ENCODE results near the gene KEL. TPM values are rescaled to one million over a fixed set of nuclear protein-coding genes. Genes with fewer than 3 reads are reported as not detected.

KEL gene
- total RNA-seq, 2 experiments from 2014 or later, result 0.19 TPM; not detected in 1

DNA sequence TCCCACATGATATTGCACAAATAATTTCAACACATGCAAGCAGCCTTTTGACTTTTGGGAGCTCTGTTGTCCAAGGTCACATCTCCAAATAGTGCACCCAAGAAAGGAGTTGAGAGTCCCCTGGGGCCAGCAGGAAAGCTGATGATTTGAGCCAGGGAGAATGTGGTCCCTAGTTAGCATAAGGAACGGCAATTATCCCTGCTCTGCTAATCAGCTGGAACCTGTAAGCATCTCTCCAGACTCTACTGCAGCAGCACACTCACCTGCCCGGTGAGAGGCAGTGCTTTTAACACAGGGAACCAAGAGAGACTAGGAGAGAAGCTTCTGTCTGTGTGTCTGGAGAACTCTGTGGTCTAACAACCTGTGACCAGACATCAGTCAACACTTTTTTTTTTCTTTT is 45.7 kb downstream of the KEL start:
- ChIA-PET POLR2A (no interaction called here), CTCF (no interaction called here)
- no peak overlapping the region for H3K27ac Mint-ChIP-seq
- H3K27me3 Mint-ChIP-seq, result peaks cover 19% of the 10 kb centered on the region
- ATAC-seq (ENCODE audit: poor library complexity) (no peak), DNase-seq (no peak)
- TF ChIP-seq, protein P1, sequence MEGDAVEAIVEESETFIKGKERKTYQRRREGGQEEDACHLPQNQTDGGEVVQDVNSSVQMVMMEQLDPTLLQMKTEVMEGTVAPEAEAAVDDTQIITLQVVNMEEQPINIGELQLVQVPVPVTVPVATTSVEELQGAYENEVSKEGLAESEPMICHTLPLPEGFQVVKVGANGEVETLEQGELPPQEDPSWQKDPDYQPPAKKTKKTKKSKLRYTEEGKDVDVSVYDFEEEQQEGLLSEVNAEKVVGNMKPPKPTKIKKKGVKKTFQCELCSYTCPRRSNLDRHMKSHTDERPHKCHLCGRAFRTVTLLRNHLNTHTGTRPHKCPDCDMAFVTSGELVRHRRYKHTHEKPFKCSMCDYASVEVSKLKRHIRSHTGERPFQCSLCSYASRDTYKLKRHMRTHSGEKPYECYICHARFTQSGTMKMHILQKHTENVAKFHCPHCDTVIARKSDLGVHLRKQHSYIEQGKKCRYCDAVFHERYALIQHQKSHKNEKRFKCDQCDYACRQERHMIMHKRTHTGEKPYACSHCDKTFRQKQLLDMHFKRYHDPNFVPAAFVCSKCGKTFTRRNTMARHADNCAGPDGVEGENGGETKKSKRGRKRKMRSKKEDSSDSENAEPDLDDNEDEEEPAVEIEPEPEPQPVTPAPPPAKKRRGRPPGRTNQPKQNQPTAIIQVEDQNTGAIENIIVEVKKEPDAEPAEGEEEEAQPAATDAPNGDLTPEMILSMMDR (IDR thresholded peaks at IDR 0.05), result no peak
- peaks cover 0 to 3% of the 10 kb centered on the region in 2 experiments for H3K27me3 ChIP-seq (ENCODE audit: control insufficient read depth in 1 of 2, insufficient read depth in 2 of 2, low read length in 2 of 2)
- no peak overlapping the region for H3K4me3 Mint-ChIP-seq
- no peaks in the 10 kb centered on the region for H3K36me3 ChIP-seq (ENCODE audit: insufficient read depth, low read length)
- no peak overlapping the region for H3K27ac ChIP-seq (ENCODE audit: low read depth in 1 of 2, low read length in 2 of 2)
- no peaks in the 10 kb centered on the region for H3K36me3 Mint-ChIP-seq (ENCODE audit: low read depth)
- no peaks in the 10 kb centered on the region for H3K4me1 ChIP-seq (ENCODE audit: insufficient read depth, low read length)
- H3K9me3 ChIP-seq (ENCODE audit: control insufficient read depth in 1 of 2, insufficient read depth in 1 of 2, low read length in 2 of 2), result no peaks in the 10 kb centered on the region
- intact Hi-C loops (cut with DNase I, micrococcal nuclease), result no loop called here
- H3K9me3 Mint-ChIP-seq, result no peaks in the 10 kb centered on the region
- H3K4me1 Mint-ChIP-seq (ENCODE audit: low read depth), result no peaks in the 10 kb centered on the region
- no peak overlapping the region for H3K4me3 ChIP-seq (ENCODE audit: low read length)

DNA sequence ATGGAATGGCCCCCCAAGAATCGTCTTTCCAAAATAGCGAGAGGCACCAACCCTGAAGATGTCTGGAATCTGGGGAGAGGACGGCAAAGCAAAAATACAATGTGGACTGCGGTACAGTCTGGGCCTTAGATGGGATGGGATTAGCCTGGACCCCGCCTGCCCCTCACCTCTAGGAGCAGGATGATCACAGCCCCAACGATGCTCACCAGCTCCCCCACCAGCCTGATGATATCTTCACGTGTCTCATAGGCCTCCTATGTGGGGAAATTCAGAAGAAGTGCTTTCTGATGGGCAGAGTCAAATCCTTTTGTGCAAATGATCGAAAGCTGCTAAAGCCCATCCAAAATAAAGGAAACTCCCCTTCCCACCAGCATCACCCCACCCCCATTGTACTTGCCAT is 46.8 kb downstream of the KEL start:
- CTCF ChIA-PET, result no interaction called here
- H3K4me1 ChIP-seq (ENCODE audit: insufficient read depth, low read length), result no peaks in the 10 kb centered on the region

DNA sequence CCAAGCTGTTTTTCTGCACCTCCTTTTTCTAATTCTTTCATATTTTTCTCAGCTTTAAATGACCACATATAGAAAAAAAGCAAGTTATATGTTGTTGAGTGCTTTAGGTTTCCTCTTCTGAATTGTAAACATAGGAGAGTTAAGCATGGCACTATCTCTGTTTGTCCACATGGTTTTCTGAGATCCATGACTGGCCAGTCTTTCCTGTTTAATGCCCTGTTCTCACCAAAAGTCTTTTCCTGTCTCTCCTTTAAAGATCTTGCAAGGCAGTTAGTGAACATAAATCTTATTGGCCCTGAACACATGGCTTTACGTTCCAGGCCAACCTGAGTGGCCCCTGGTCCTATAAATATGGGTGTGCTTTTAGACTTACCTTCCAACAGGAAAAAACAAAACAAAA is 48.0 kb downstream of the KEL start:
- Mint-ChIP-seq H3K4me3 (no peak overlapping the region), H3K27me3 (peaks cover 39% of the 10 kb centered on the region), H3K9me3 (no peaks in the 10 kb centered on the region), H3K27ac (no peak overlapping the region), H3K4me1 (ENCODE audit: low read depth) (no peaks in the 10 kb centered on the region), H3K36me3 (ENCODE audit: low read depth) (no peaks in the 10 kb centered on the region)
- no peak for DNase-seq
- intact Hi-C loops (cut with DNase I, micrococcal nuclease), result no loop called here
- Histone ChIP-seq H3K9me3 (ENCODE audit: control insufficient read depth in 1 of 2, insufficient read depth in 1 of 2, low read length in 2 of 2) (no peaks in the 10 kb centered on the region), H3K27ac (ENCODE audit: low read depth in 1 of 2, low read length in 2 of 2) (no peak overlapping the region), H3K36me3 (ENCODE audit: insufficient read depth, low read length) (no peaks in the 10 kb centered on the region), H3K27me3 (ENCODE audit: control insufficient read depth in 1 of 2, insufficient read depth in 2 of 2, low read length in 2 of 2) (peaks cover 0 to 9% of the 10 kb centered on the region in 2 experiments), H3K4me3 (ENCODE audit: low read length) (no peak overlapping the region), H3K4me1 (ENCODE audit: insufficient read depth, low read length) (peaks cover 2% of the 10 kb centered on the region)
- ChIA-PET CTCF (no interaction called here), POLR2A (no interaction called here)
- TF ChIP-seq, protein P1 (IDR thresholded peaks at IDR 0.05), result no peak
- ATAC-seq (ENCODE audit: poor library complexity), result no peak

More for the DNA sequence above, 46.8 kb downstream of the KEL start:
- H3K4me3 Mint-ChIP-seq, result no peak overlapping the region
- TF ChIP-seq, protein P1 (IDR thresholded peaks at IDR 0.05), result no peak
- no peaks in the 10 kb centered on the region for H3K9me3 Mint-ChIP-seq
- no peak for ATAC-seq (ENCODE audit: poor library complexity)
- no peaks in the 10 kb centered on the region for H3K4me1 Mint-ChIP-seq (ENCODE audit: low read depth)
- no peaks in the 10 kb centered on the region for H3K36me3 Mint-ChIP-seq (ENCODE audit: low read depth)
- POLR2A ChIA-PET, result interaction anchor here (0.6 kb wide), 1 partner anchor 17 kb away, joined by 3 read pairs; no protein-coding TSS in a partner anchor
- peaks cover 30% of the 10 kb centered on the region for H3K27me3 Mint-ChIP-seq
- H3K27me3 ChIP-seq (ENCODE audit: control insufficient read depth in 1 of 2, insufficient read depth in 2 of 2, low read length in 2 of 2), result peaks cover 0 to 5% of the 10 kb centered on the region in 2 experiments
- H3K27ac ChIP-seq (ENCODE audit: low read depth in 1 of 2, low read length in 2 of 2), result no peak overlapping the region
- DNase-seq, result no peak
- intact Hi-C loops (cut with DNase I, micrococcal nuclease), result no loop called here
- H3K9me3 ChIP-seq (ENCODE audit: control insufficient read depth in 1 of 2, insufficient read depth in 1 of 2, low read length in 2 of 2), result no peaks in the 10 kb centered on the region
- no peaks in the 10 kb centered on the region for H3K36me3 ChIP-seq (ENCODE audit: insufficient read depth, low read length)
- H3K27ac Mint-ChIP-seq, result no peak overlapping the region
- no peak overlapping the region for H3K4me3 ChIP-seq (ENCODE audit: low read length)
